COLO668 (cell line): Measurements from ENCODE around the gene ALG2.

ENCODE experiments used
- DNase-seq: peaks from one replicate; lab custom pipeline; 2025; ENCODE audit not compliant: unreplicated experiment; lab: John Stamatoyannopoulos, UW

The ALG2 gene

GRCh38 chr9:99193466-99193821 is 28.3 kb downstream of the ALG2 start:
- DNase-seq, result no peak

- no peak for DNase-seq
Observed at GRCh38 chr9:99192786-99193465, 28.8 kb downstream of the ALG2 start.

- DNase-seq, result no peak
Observed at GRCh38 chr9:99190597-99191283, 31.0 kb downstream of the ALG2 start.

GRCh38 chr9:99189887-99190596 is 31.7 kb downstream of the ALG2 start:
- no peak for DNase-seq

- DNase-seq, result no peak
Observed at GRCh38 chr9:99189186-99189585, 32.6 kb downstream of the ALG2 start.

GRCh38 chr9:99187311-99187710 is 34.4 kb downstream of the ALG2 start:
- DNase-seq, result no peak

- no peak for DNase-seq
Observed at GRCh38 chr9:99185934-99186333, 35.8 kb downstream of the ALG2 start.

GRCh38 chr9:99185348-99185632 is 36.5 kb downstream of the ALG2 start:
- DNase-seq, result no peak

GRCh38 chr9:99184475-99185347 is 37.0 kb downstream of the ALG2 start:
- peak; percentile 80 for DNase-seq

GRCh38 chr9:99184110-99184474 is 37.6 kb downstream of the ALG2 start:
- DNase-seq, result no peak

- DNase-seq, result no peak
Observed at GRCh38 chr9:99183616-99184015, 38.1 kb downstream of the ALG2 start.

GRCh38 chr9:99182356-99182755 is 39.4 kb downstream of the ALG2 start:
- no peak for DNase-seq

GRCh38 chr9:99181621-99182020 is 40.1 kb downstream of the ALG2 start:
- DNase-seq, result no peak

- no peak for DNase-seq
Observed at GRCh38 chr9:99181206-99181605, 40.5 kb downstream of the ALG2 start.

- no peak for DNase-seq
Observed at GRCh38 chr9:99180662-99181061, 41.1 kb downstream of the ALG2 start.

- no peak for DNase-seq
Observed at GRCh38 chr9:99180199-99180598, 41.5 kb downstream of the ALG2 start.

GRCh38 chr9:99178912-99179872 is 42.5 kb downstream of the ALG2 start:
- no peak for DNase-seq

- no peak for DNase-seq
Observed at GRCh38 chr9:99177576-99178366, 44.0 kb downstream of the ALG2 start.

- no peak for DNase-seq
Observed at GRCh38 chr9:99176527-99177013, 45.2 kb downstream of the ALG2 start.
